ENCODE results near the gene SLC17A8.

- TF ChIP-seq ZBTB33 (IDR thresholded peaks at IDR 0.05) (no peak), YY1 (IDR thresholded peaks at IDR 0.05) (no peak), SP1 (IDR thresholded peaks at IDR 0.05) (no peak)
Observed at GRCh38 chr12:100356644-100357223, at the start of gene SLC17A8.

Data from liver (tissue), 2 donors.